EL (cell line): ENCODE results near the gene CRB2.

ENCODE experiments used
- DNase-seq: peaks from one replicate; pipeline ENCODE4 v3.0.0-alpha.2; 2016

The CRB2 gene

GRCh38 chr9:123331346-123332060 lies 24.5 kb upstream of the CRB2 start:
- DNase-seq: no peak

DNA sequence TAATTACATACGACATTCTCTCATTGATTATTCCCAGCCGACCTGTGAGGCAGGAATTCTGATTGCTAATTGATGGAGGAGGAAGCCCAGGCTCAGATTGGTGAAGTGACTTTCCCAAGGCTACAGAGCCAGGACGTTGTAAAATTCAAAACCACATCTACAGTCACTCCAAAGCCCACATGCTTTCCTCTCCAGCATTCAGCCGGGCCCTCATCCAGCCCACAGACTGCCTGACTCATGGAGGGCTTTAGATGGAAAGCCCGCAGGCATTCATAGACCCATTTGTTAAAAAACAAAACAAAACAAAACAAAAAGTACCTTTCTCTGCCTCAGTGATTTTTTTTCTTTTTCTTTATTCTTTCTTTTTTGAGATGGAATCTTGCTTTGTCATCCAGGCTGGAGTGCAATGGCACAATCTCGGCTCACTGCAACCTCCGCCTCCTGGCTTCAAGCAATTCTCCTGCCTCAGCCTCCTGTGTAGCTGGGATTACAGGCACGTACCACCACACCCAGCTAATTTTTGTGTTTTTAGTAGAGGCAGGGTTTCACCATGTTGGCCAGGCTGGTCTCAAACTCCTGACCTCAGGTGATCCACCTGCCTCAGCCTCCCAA lies 22.8 kb upstream of the CRB2 start:
- DNase-seq: peak; percentile 70

- no peak for DNase-seq
Measured at GRCh38 chr9:123334639-123335038, 21.4 kb upstream of the CRB2 start.

GRCh38 chr9:123335193-123335985 lies 20.6 kb upstream of the CRB2 start:
- DNase-seq: peak; percentile 60

- DNase-seq: no peak
Measured at GRCh38 chr9:123335986-123336329, 20.0 kb upstream of the CRB2 start.

GRCh38 chr9:123336449-123336848 lies 19.5 kb upstream of the CRB2 start:
- no peak for DNase-seq

- DNase-seq: no peak
Measured at GRCh38 chr9:123336959-123337358, 19.0 kb upstream of the CRB2 start.

DNA sequence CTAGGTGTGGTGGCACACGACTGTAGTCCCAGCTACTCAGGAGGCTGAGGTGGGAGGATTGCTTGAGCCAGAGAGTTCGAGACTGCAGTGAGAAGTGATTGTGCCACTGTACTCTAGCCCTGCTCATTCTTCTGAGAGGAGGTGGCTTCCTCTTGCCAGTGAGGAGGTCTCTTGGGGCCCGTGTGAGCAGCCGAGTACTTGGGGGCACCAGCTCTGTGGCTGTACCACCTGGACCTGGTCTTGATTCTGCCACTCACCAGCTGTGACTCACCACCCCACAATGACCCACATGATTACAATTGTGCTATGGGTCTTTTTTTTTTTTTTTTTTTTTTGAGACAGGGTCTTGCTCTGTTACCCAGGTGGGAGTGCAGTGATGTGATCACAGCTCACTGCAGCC lies 18.0 kb upstream of the CRB2 start:
- no peak for DNase-seq

GRCh38 chr9:123338710-123339665 lies 17.0 kb upstream of the CRB2 start:
- no peak for DNase-seq

DNA sequence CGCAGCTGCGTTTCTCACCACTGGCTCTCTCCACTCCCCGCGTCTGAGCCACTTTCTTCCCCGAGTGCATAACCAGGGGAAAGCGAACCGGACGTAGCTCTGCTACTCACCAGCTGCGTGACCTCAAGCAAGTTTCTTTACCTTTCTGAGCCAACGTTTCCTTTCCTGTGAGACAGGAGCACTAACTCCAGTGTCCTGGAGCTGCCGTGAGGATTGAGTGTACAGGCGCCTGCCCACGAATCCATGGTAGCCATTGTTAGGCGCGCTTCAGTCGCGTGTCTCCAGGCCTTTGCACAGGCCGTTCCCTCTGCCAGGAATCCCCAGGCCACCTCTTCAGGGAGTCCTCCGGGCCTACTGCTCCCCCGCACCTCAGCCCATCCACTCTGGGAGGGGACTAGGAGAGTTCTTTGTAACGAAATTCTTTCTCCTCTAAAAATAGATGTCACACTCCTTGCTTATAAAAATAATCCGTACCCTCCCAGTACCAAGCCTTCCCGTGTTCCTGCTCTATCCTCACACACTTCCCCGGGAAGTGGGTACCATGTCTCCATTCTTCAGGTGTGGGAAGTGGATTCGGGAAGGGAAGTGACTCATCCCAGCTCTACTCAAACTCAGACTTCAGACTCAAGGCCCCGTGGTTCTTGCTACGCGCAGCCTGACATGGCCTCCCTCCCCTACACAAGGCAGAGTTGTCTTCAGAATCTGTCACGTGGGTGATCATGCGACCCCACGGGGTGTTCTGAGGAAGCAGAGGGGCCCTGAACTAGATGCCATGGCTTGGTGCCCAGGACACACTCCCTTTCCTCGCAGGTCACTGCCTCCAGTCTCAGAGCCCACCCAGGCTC lies 16.1 kb upstream of the CRB2 start:
- DNase-seq: no peak

- no peak for DNase-seq
Measured at GRCh38 chr9:123341816-123342215, 14.2 kb upstream of the CRB2 start.

GRCh38 chr9:123342247-123342646 lies 13.8 kb upstream of the CRB2 start:
- DNase-seq: no peak

DNA sequence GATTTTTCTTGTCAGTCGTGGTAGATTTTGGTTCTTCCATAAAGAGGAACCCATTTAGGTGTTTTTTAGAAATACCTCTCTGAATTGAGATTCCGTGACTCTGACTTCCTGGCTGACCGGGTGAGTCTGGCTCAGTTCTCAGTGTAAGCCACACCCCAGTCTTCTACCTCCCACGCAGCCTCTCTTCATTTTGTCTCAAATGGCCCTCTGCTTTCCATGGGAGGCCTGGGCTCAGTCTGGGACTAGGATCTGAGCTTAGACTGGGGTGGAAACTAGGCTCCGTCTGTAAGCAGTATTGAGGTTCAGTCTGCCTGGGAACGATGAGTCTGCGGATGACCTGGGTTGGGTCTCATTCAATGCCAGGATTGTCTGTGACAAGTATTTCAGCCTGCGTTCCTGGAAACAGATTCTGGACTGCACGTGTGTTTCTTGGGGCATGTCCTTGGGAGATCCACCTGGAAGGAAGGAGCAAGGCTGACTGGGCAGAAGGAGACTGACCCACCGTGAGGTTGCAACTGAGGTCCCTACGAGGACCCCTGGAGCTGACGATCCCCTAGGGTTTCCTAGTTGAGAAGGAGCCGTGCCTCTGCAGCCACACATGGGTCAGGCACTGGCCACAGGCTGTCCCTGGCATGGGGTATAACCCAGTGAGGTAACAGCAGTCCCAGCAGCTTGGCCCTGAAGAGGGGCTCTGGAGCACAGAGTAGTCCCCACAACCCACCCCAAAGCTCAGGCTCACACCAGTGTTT lies 12.4 kb upstream of the CRB2 start:
- no peak for DNase-seq

GRCh38 chr9:123344192-123344949 lies 11.6 kb upstream of the CRB2 start:
- DNase-seq: no peak

DNA sequence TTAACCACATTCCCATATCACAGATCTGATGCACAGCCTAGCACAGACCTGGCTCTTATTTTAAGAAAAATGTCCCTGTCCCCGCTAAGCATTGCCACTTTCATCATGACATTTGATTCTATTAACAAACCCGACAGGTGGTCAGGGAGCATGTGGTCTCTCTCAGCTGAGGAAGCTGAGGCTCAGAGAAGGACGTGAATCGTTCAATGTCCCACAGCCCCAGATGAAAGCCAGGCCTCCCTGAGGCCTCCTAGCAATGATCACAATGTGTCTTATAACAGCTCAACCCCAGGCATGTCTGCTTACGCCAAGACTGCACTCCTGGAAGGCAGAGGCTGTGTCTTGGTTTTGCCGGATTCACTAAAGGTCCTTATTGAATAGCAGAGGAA lies 10.4 kb upstream of the CRB2 start:
- DNase-seq: no peak

GRCh38 chr9:123346026-123346425 lies 10.0 kb upstream of the CRB2 start:
- DNase-seq: no peak

DNA sequence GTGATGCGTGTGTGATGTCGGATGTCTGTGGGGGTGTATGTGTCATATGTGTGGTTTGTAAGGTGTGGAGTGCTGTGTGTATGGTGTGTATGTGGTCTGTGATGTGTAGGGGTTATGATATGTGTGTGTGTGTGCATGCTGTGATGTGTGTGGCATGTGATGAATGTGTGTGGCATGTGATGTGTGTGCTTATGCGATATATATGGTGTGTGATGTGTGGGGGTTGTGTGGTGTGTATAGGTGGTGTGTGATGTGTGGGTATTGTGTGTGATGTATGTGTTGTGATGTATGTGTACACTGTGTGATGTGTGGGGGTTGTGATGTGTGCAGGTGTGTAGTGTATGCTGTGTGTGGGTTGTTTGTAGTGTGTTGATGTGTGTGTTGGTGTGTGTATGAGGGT lies 9.2 kb upstream of the CRB2 start:
- no peak for DNase-seq

DNA sequence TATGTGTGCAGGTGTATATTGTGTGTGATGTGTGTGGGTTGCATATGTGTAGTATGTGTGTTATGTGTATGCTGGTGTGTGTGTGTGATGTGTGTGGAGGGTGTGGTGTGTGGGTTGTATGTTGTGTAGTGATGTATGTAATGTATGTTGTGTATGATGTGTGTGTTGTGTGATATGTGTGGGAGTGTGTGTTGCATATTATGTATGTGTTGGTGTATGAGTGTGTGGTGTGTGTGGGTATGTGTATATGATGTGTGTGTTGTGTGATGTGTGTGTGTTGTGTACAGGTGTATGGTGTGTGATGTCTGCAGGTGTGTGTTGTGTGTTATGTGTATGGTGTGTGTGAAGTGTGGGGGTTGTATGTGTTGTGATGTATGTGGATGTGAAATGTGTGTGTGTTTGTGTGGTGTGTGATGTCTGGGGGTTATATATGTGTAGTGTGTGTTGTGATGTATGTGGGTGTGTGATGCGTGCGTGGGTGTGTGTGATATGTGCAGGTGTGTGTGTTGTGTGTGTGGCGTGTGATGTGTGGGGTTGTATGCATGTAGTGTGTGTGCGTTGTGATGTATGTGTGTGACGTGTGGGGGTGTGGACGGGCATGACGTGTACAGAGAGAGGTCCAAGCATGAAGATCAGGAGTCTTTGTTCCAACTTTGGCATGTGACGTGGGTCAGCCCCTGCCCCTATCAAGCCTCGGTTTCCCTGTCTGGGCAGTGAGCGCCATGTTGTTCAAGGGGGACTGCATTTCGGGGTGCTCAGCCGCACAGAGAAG lies 8.5 kb upstream of the CRB2 start:
- no peak for DNase-seq

DNA sequence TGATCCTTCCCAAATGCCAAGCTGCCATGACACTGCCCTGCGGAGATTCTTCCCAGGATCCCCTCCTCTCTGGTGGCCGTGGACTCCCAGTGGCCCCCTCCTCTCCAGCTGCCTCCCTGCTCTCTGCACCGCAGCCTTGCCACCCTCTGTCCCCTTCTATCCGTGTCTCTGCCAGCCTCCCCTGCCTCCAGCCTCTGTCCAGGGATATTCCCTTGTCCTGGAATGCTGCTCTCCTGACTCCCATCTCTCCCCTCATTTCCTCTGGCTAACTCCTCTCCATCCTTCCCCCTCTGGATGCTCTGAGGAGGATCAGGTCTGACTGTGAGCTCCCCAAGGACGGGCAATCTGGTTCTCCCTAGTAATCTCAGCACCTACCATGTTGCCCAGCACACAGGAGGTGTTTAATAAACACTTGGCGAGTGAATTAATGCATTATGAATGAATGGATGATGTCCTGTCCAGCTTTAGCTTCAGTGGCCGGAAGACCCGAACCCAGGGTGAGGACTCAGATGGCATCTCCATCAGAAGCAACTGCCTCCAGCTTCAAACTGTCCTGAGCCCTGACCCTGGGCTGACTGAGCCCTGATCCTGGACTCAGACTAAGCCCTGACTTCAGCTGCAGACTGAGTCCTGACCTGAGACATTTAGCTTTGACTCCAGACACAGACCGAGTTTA lies 7.5 kb upstream of the CRB2 start:
- DNase-seq: no peak
